OCI-LY3 (cell line): Measurements from ENCODE around the gene OSBPL9.

Source experiments
- H2AFZ ChIP-seq: fragments of 200-600, 300-600 bp; shearing (Covaris generic); 2 replicates; pipeline ENCODE4 v1.6.0; 2014; ENCODE audit warnings: antibody characterized with exemption, low read depth, low read length
- H3K27ac ChIP-seq: fragments of 200-600, 300-600 bp; sonication (generic); 2 replicates; pipeline ENCODE4 v1.5.1; 2014; ENCODE audit warnings: mild to moderate bottlenecking, low read length, moderate library complexity, mixed read lengths
- H3K27me3 ChIP-seq: fragments of 200-600, 300-600 bp; sonication (generic); 2 replicates; pipeline ENCODE4 v1.6.1; 2014; ENCODE audit warnings: low read depth, low read length, mixed read lengths
- H3K36me3 ChIP-seq: fragments of 200-600, 300-600 bp; sonication (generic); replicated peaks from 2 replicates; pipeline ENCODE3; 2014; ENCODE audit warnings: low read depth, low read length, mixed read lengths
- H3K4me1 ChIP-seq: fragments of 300-600, 200-600 bp; sonication (generic); 2 replicates; pipeline ENCODE4 v1.6.1; 2014; ENCODE audit warnings: low read length, mixed read lengths
- H3K4me2 ChIP-seq: fragments of 200-600, 300-600 bp; sonication (generic); 2 replicates; pipeline ENCODE4 v1.6.1; 2014; ENCODE audit warnings: low read length, mixed read lengths
- H3K4me3 ChIP-seq: fragments of 300-600, 200-600 bp; sonication (generic); 2 replicates; pipeline ENCODE4 v1.5.1; 2014; ENCODE audit warnings: antibody characterized with exemption, mild to moderate bottlenecking, low read length, moderate library complexity
- H3K79me2 ChIP-seq: fragments of 300-600, 200-600 bp; shearing (Covaris generic); 2 replicates; pipeline ENCODE4 v1.6.1; 2014; ENCODE audit warnings: mild to moderate bottlenecking, low read length, mixed read lengths
- H3K9ac ChIP-seq: fragments of 300-600, 200-600 bp; shearing (Covaris generic); 2 replicates; pipeline ENCODE4 v1.6.0; 2014; ENCODE audit warnings: mild to moderate bottlenecking, low read length, moderate library complexity
- H3K9me3 ChIP-seq: fragments of 200-600, 300-600 bp; shearing (Covaris generic); 2 replicates; pipeline ENCODE4 v1.6.1; 2014; ENCODE audit warnings: low read length, mixed read lengths; ENCODE audit not compliant: insufficient read depth
- H4K20me1 ChIP-seq: fragments of 200-600, 300-600 bp; sonication (generic); 2 replicates; pipeline ENCODE4 v1.6.1; 2016; ENCODE audit warnings: low read length, mixed read lengths; ENCODE audit not compliant: insufficient read depth
- CTCF ChIP-seq: fragments of 200-600, 300-600 bp; sonication (generic); IDR thresholded peaks from 2 replicates; pipeline ENCODE4 v1.5.1; 2014; ENCODE audit warnings: antibody characterized with exemption, low read length, low read depth
- EZH2phosphoT487 ChIP-seq: fragments of 200-600 bp; shearing (Covaris generic); IDR thresholded peaks from 2 replicates; pipeline ENCODE4 v1.6.1; 2018; ENCODE audit warnings: antibody characterized with exemption, mixed run types, low read depth

The OSBPL9 gene

DNA sequence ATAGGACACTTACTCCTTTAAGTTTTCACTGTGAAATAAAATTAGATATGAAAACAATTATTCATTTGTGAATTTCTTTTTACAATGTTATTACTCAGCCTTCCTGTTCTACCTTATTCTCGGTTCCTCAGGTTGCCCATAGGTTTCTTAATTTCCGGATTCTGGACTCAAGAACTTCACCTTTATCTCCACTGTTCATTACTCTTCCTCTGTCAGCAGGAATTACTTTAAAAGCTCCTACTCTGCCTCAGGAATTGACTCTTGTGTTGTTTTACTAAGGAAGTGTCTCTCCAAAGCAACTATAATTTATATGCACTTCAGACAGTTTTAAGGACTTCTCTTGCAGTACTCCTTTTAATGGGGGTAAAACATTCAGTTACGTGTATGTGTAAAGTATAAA is 123.8 kb downstream of the OSBPL9 start:
- H3K4me3 ChIP-seq = peak overlapping the region; percentile 31; the same call in 1 of the 2 replicates
- no peaks in the 10 kb centered on the region for H3K27me3 ChIP-seq
- H3K27ac ChIP-seq = no peak overlapping the region
- H3K79me2 ChIP-seq = peaks cover 59% of the 10 kb centered on the region
- H3K4me2 ChIP-seq = peak overlapping the region; percentile 55
- H3K9ac ChIP-seq = no peak overlapping the region
- no peaks in the 10 kb centered on the region for H3K9me3 ChIP-seq
- H3K36me3 ChIP-seq = peaks cover 4% of the 10 kb centered on the region
- TF ChIP-seq CTCF (no peak), EZH2phosphoT487 (no peak)
- no peak overlapping the region for H2AFZ ChIP-seq
- H3K4me1 ChIP-seq = peaks cover 40% of the 10 kb centered on the region
- peaks cover 62% of the 10 kb centered on the region for H4K20me1 ChIP-seq

GRCh38 chr1:51741121-51741681 is 124.3 kb downstream of the OSBPL9 start:
- Histone ChIP-seq H3K9ac (no peak overlapping the region), H3K4me1 (peaks cover 40% of the 10 kb centered on the region), H3K9me3 (no peaks in the 10 kb centered on the region)

GRCh38 chr1:51744506-51745303 is 127.8 kb downstream of the OSBPL9 start:
- no peak overlapping the region for H3K9ac ChIP-seq
- peaks cover 32% of the 10 kb centered on the region for H4K20me1 ChIP-seq
- no peak overlapping the region for H3K27ac ChIP-seq
- no peak overlapping the region for H2AFZ ChIP-seq
- H3K27me3 ChIP-seq = no peaks in the 10 kb centered on the region
- no peak overlapping the region for H3K4me2 ChIP-seq
- TF ChIP-seq EZH2phosphoT487 (no peak), CTCF (no peak)
- peaks cover 4% of the 10 kb centered on the region for H3K36me3 ChIP-seq
- peaks cover 19% of the 10 kb centered on the region for H3K4me1 ChIP-seq
- H3K4me3 ChIP-seq = no peak overlapping the region
- H3K79me2 ChIP-seq = peaks cover 24% of the 10 kb centered on the region
- no peaks in the 10 kb centered on the region for H3K9me3 ChIP-seq

More at GRCh38 chr1:51741121-51741681, 124.3 kb downstream of the OSBPL9 start:
- no peak for TF ChIP-seq CTCF
- TF ChIP-seq EZH2phosphoT487 = no peak
- peaks cover 62% of the 10 kb centered on the region for H4K20me1 ChIP-seq
- H3K27me3 ChIP-seq = no peaks in the 10 kb centered on the region
- peaks cover 57% of the 10 kb centered on the region for H3K79me2 ChIP-seq
- peak overlapping the region; percentile 55 for H3K4me2 ChIP-seq
- peaks cover 4% of the 10 kb centered on the region for H3K36me3 ChIP-seq
- H2AFZ ChIP-seq = no peak overlapping the region
- no peak overlapping the region for H3K27ac ChIP-seq
- peak overlapping the region; percentile 31; the same call in 1 of the 2 replicates for H3K4me3 ChIP-seq

DNA sequence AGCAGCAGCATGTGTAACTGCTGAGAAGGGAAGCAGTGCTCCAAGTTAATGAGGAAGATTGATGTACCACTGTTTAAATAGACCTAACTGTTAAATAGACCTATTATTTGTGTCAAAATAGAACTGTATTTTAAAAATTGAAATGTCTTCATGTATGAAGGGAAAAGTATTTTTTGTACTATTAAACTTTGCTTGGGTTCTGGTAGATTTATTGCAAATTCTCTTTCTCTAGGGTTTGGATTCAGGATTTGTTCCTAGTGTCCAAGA is 128.3 kb downstream of the OSBPL9 start:
- Histone ChIP-seq H2AFZ (no peak overlapping the region), H3K9me3 (no peaks in the 10 kb centered on the region), H3K79me2 (peaks cover 19% of the 10 kb centered on the region), H3K4me1 (peaks cover 14% of the 10 kb centered on the region), H3K4me3 (no peak overlapping the region), H3K36me3 (peaks cover 4% of the 10 kb centered on the region), H4K20me1 (peaks cover 26% of the 10 kb centered on the region), H3K27ac (no peak overlapping the region), H3K4me2 (no peak overlapping the region), H3K27me3 (no peaks in the 10 kb centered on the region), H3K9ac (no peak overlapping the region)
- TF ChIP-seq EZH2phosphoT487 = no peak
- no peak for TF ChIP-seq CTCF
